ENCODE data around the gene SLC30A7. TPM values are rescaled to one million over a fixed set of nuclear protein-coding genes. Genes with fewer than 3 reads are reported as not detected.

The SLC30A7 gene
- total and polyA plus RNA-seq, 2 of the 13 experiments (the other 11 are each of a cell fraction or from before 2014, with no cell fraction given): 8.3 to 40.8 TPM

DNA sequence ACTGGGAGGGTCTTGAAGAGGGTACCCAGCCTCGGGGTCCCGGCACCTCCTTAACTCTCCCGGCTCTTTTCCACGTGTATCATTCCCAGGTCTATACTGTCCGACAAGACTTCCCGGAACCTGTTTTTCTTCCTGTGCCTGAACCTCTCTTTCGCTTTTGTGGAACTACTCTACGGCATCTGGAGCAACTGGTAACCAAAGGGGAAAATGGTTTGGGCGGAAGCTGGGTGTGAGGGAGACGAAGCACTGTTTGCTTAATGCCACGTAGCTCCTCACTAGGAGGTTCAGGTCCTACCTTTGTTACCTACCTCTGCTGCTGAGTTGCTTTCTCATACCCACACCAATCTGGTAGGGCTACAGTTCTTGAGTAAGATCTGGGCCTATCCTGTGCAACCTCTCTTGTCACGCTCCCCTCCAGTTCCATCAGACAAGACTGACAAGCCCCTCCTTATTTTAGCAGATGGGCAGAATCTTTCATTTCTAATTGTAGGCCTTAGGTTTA is 642 bp downstream of the SLC30A7 start (continued):
- TF ChIP-seq ZBTB4 (CRISPR knock-in tag; IDR thresholded peaks at IDR 0.05; ENCODE audit: borderline replicate concordance): 0 out of 2 replicates have a peak, but pooled peaks have one; percentile 9
- TF ChIP-seq AHR (CRISPR knock-in tag; IDR thresholded peaks at IDR 0.05): no peak
- TF ChIP-seq MXI1 (IDR thresholded peaks at IDR 0.05; ENCODE audit: borderline replicate concordance, low read depth, low read length): no peak
- 0 out of 2 replicates have a peak, but pooled peaks have one; percentile 13 for TF ChIP-seq NFYB (CRISPR knock-in tag; IDR thresholded peaks at IDR 0.05)
- no peak; the same call in 1 of the 2 replicates for TF ChIP-seq SP5 (CRISPR knock-in tag; IDR thresholded peaks at IDR 0.05; ENCODE audit: borderline replicate concordance, low read depth)
- TF ChIP-seq, protein P1, sequence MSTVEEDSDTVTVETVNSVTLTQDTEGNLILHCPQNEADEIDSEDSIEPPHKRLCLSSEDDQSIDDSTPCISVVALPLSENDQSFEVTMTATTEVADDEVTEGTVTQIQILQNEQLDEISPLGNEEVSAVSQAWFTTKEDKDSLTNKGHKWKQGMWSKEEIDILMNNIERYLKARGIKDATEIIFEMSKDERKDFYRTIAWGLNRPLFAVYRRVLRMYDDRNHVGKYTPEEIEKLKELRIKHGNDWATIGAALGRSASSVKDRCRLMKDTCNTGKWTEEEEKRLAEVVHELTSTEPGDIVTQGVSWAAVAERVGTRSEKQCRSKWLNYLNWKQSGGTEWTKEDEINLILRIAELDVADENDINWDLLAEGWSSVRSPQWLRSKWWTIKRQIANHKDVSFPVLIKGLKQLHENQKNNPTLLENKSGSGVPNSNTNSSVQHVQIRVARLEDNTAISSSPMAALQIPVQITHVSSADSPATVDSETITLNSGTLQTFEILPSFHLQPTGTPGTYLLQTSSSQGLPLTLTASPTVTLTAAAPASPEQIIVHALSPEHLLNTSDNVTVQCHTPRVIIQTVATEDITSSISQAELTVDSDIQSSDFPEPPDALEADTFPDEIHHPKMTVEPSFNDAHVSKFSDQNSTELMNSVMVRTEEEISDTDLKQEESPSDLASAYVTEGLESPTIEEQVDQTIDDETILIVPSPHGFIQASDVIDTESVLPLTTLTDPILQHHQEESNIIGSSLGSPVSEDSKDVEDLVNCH (CRISPR knock-in tag; IDR thresholded peaks at IDR 0.05): 0 out of 2 replicates have a peak, but pooled peaks have one; percentile 56
- TF ChIP-seq, protein P2, sequence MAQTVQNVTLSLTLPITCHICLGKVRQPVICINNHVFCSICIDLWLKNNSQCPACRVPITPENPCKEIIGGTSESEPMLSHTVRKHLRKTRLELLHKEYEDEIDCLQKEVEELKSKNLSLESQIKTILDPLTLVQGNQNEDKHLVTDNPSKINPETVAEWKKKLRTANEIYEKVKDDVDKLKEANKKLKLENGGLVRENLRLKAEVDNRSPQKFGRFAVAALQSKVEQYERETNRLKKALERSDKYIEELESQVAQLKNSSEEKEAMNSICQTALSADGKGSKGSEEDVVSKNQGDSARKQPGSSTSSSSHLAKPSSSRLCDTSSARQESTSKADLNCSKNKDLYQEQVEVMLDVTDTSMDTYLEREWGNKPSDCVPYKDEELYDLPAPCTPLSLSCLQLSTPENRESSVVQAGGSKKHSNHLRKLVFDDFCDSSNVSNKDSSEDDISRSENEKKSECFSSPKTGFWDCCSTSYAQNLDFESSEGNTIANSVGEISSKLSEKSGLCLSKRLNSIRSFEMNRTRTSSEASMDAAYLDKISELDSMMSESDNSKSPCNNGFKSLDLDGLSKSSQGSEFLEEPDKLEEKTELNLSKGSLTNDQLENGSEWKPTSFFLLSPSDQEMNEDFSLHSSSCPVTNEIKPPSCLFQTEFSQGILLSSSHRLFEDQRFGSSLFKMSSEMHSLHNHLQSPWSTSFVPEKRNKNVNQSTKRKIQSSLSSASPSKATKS (CRISPR knock-in tag; IDR thresholded peaks at IDR 0.05): no peak
- peak; percentile 81; the same call in 1 of the 2 replicates for TF ChIP-seq ZNF761 (CRISPR knock-in tag; conservative IDR thresholded peaks at IDR 0.05)
- TF ChIP-seq ZNF318 (CRISPR knock-in tag; IDR thresholded peaks at IDR 0.05): 0 out of 2 replicates have a peak, but pooled peaks have one; percentile 24
- TF ChIP-seq ZNF160 (CRISPR knock-in tag; IDR thresholded peaks at IDR 0.05): no peak
